GM12874 (cell line): ENCODE measurements around the gene BMPR1A.

ENCODE experiments used
- TF ChIP-seq, protein P1 (sequence below): IDR thresholded peaks from 2 replicates; pipeline ENCODE4 v1.5.1; 2011; ENCODE audit warnings: low read depth, mild to moderate bottlenecking, control low read depth, low read length, moderate library complexity; ENCODE audit not compliant: insufficient read depth

BMPR1A gene

GRCh38 chr10:86730227-86730626 lies 26.2 kb upstream of the BMPR1A start:
- TF ChIP-seq, protein P1, sequence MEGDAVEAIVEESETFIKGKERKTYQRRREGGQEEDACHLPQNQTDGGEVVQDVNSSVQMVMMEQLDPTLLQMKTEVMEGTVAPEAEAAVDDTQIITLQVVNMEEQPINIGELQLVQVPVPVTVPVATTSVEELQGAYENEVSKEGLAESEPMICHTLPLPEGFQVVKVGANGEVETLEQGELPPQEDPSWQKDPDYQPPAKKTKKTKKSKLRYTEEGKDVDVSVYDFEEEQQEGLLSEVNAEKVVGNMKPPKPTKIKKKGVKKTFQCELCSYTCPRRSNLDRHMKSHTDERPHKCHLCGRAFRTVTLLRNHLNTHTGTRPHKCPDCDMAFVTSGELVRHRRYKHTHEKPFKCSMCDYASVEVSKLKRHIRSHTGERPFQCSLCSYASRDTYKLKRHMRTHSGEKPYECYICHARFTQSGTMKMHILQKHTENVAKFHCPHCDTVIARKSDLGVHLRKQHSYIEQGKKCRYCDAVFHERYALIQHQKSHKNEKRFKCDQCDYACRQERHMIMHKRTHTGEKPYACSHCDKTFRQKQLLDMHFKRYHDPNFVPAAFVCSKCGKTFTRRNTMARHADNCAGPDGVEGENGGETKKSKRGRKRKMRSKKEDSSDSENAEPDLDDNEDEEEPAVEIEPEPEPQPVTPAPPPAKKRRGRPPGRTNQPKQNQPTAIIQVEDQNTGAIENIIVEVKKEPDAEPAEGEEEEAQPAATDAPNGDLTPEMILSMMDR: no peak

DNA sequence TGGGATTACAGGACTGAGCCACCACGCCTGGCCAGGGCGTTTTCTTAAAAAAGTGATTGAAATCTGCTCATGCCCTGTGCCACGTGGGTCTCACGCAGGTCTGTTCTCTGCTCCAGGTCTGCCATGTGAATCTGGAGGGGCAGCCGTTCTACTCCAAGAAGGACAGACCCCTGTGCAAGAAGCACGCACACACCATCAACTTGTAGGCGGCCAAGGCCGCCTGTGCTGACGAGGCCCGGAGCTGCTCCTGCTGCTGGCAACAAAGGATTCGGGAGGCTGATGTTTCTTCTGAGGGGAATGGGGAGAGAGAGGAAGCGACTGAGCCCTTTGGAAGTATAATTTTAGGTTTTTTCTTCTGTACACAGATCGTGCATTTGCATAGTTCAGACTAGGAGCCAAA lies 23.6 kb upstream of the BMPR1A start:
- TF ChIP-seq, protein P1: no peak

- TF ChIP-seq, protein P1: no peak
These were observed 23.2 kb upstream of the BMPR1A start for GRCh38 chr10:86733260-86733671.

GRCh38 chr10:86734207-86734988 lies 22.0 kb upstream of the BMPR1A start:
- TF ChIP-seq, protein P1: no peak

- TF ChIP-seq, protein P1: no peak
These were observed 14.2 kb upstream of the BMPR1A start for GRCh38 chr10:86742230-86742629.

GRCh38 chr10:86744067-86744725 lies 12.2 kb upstream of the BMPR1A start:
- TF ChIP-seq, protein P1: no peak

GRCh38 chr10:86747796-86748581 lies 8.4 kb upstream of the BMPR1A start:
- TF ChIP-seq, protein P1: no peak
